Measurements from ENCODE around the gene DDX60. TPM values are rescaled to one million over a fixed set of nuclear protein-coding genes. Genes with fewer than 3 reads are reported as not detected.
"Not testable (repeated sequence)": the region's sequence is repeated elsewhere in the genome, so short reads cannot be mapped to it uniquely, and the experiment has no call there.

The DDX60 gene
- total and polyA plus RNA-seq, 10 of the 15 experiments (the other 5 are each of a cell fraction or from before 2014, with no cell fraction given), result 2.7 to 28.4 (median 6.3) TPM

- 94% methylated on average over 1 of the region's 1 CpG for WGBS (ENCODE audit: insufficient coverage, insufficient replicate concordance, low lambda C conversion rate, missing lambda C conversion rate)
These were observed 27.3 kb downstream of the DDX60 start for GRCh38 chr4:168291242-168291641.

GRCh38 chr4:168285850-168286249 lies 32.7 kb downstream of the DDX60 start:
- H2AFZ ChIP-seq (ENCODE audit: control insufficient read depth, low read depth, low read length); ATAC-seq; BruUV-seq (replicated peaks); FAIRE-seq; H3K36me3 ChIP-seq (ENCODE audit: control insufficient read depth in 2 of 2, insufficient read depth in 2 of 2, low read length in 1 of 2); DNase-seq (ENCODE audit: low read depth, low spot score); CTCF ChIA-PET; in situ Hi-C loops (cut with MboI); H3K4me3 ChIP-seq; H3K4me2 ChIP-seq (ENCODE audit: control insufficient read depth, insufficient read depth); H3K79me2 ChIP-seq (ENCODE audit: control insufficient read depth, insufficient read depth, low read length); H3K9ac ChIP-seq (ENCODE audit: control insufficient read depth, insufficient read depth, low read length); intact Hi-C loops (cut with micrococcal nuclease; ENCODE audit: unreplicated experiment); H3K27ac ChIP-seq (ENCODE audit: control insufficient read depth, insufficient read depth); H4K20me1 ChIP-seq (ENCODE audit: control insufficient read depth, insufficient read depth); H3K4me1 ChIP-seq (ENCODE audit: control insufficient read depth, insufficient read depth, low read length); H3K27me3 ChIP-seq (replicated peaks in 1 of 2; ENCODE audit: control insufficient read depth in 2 of 2, insufficient read depth in 2 of 2, low read length in 1 of 2); H3K9me3 ChIP-seq (replicated peaks; ENCODE audit: control insufficient read depth, insufficient read depth, low read length); RAD21 ChIA-PET (ENCODE audit: unreplicated experiment): not testable (repeated sequence)
- ChIA-PET POLR2A (interaction anchor here (0.6 kb wide), 1 partner anchor 1078 kb away, joined by 3 read pairs; no protein-coding TSS in a partner anchor), SMC1A (ENCODE audit: uncharacterized antibody, unreplicated experiment) (interaction anchor here (0.9 kb wide), 1 partner anchor 58 kb away, joined by 3 read pairs; no protein-coding TSS in a partner anchor)
- 83% methylated on average over 1 of the region's 1 CpG for WGBS (ENCODE audit: insufficient coverage, insufficient replicate concordance, low lambda C conversion rate, missing lambda C conversion rate)

More at GRCh38 chr4:168291242-168291641, 27.3 kb downstream of the DDX60 start:
- Histone ChIP-seq H3K9ac (ENCODE audit: control insufficient read depth, insufficient read depth, low read length) (no peak overlapping the region), H4K20me1 (ENCODE audit: control insufficient read depth, insufficient read depth) (no peaks in the 10 kb centered on the region), H3K4me3 (no peak overlapping the region), H3K27ac (ENCODE audit: control insufficient read depth, insufficient read depth) (no peak overlapping the region), H2AFZ (ENCODE audit: control insufficient read depth, low read depth, low read length) (no peak overlapping the region), H3K36me3 (ENCODE audit: control insufficient read depth in 2 of 2, insufficient read depth in 2 of 2, low read length in 1 of 2) (no peaks in the 10 kb centered on the region), H3K27me3 (replicated peaks in 1 of 2; ENCODE audit: control insufficient read depth in 2 of 2, insufficient read depth in 2 of 2, low read length in 1 of 2) (no peaks in the 10 kb centered on the region), H3K79me2 (ENCODE audit: control insufficient read depth, insufficient read depth, low read length) (no peaks in the 10 kb centered on the region), H3K4me2 (ENCODE audit: control insufficient read depth, insufficient read depth) (no peak overlapping the region), H3K9me3 (replicated peaks; ENCODE audit: control insufficient read depth, insufficient read depth, low read length) (no peaks in the 10 kb centered on the region), H3K4me1 (ENCODE audit: control insufficient read depth, insufficient read depth, low read length) (no peaks in the 10 kb centered on the region)
- ChIA-PET CTCF (no interaction called here), SMC1A (ENCODE audit: uncharacterized antibody, unreplicated experiment) (no interaction called here), POLR2A (no interaction called here), RAD21 (ENCODE audit: unreplicated experiment) (no interaction called here)
- FAIRE-seq (no peak), ATAC-seq (no peak), DNase-seq (ENCODE audit: low read depth, low spot score) (no peak)
- TF ChIP-seq SPI1 (IDR thresholded peaks at IDR 0.05; ENCODE audit: borderline replicate concordance, insufficient read depth, low read depth, low read length) (peak; percentile 39; the same call in 1 of the 2 replicates), ATF3 (IDR thresholded peaks at IDR 0.05; ENCODE audit: borderline replicate concordance, extremely low read depth, low read depth, low read length) (no peak)
- in situ Hi-C loops (cut with MboI) (no loop called here), intact Hi-C loops (cut with micrococcal nuclease; ENCODE audit: unreplicated experiment) (no loop called here)
- no TSS peak for BruUV-seq (replicated peaks)
